HG03442 (cell line): ENCODE measurements around the gene MRGPRX3.
A peak's percentile ranks its signal among the peaks of the same experiment; 100 is the strongest.
"Not testable (repeated sequence)": the region's sequence is repeated elsewhere in the genome, so short reads cannot be mapped to it uniquely, and the experiment has no call there.

Experiments used
- ATAC-seq: cut with Tn5 transposase; IDR thresholded peaks from one replicate; pipeline ENCODE4 v1.9.1; 2021; ENCODE audit warnings: mild to moderate bottlenecking, moderate library complexity; ENCODE audit not compliant: unreplicated experiment

MRGPRX3 gene

DNA sequence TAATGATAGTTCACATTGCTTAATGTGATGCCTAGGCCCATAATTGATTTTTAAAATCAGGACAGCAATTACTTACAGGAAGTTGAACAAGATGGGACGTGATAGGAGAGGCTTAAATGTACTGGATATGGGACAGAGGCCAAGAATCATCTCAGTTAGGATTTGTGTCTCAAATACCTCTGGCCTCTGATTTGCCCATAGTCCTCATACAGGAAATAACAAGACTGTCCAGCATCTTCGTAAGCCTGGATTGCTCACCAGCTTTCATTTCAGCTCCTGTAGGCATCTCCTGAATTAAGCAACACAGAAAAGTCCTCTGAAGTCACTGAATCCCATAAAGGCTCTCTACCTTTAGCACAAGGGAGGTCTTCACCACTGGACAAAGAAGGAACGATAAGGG lies at the start of gene MRGPRX3:
Gene MRGPRX3, plus strand, starts transcription at position 231 of the 400 bp plus-strand sequence. CDS start 4,632 bp downstream, outside the sequence.
- no peak for ATAC-seq

- ATAC-seq, result no peak
Measured at GRCh38 chr11:18088366-18088765, 44.0 kb upstream of the MRGPRX3 start.

DNA sequence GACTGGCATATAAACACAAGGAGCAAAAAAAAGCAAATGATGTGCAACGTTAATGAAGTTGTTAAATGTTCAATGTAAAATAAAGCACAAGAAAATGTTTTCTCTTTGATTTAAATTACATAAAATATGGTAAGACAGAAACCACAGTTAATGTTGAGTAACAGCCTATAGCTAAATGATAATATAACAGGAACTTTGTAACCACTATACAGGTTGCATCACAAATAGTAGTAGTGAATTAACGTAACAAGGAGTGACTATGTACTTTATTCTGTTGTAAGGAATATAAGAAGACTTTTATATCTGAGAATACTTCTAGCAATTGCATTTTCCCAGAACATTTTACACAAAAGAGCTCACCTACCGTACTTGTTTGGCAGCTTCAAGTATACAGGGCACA lies 43.4 kb upstream of the MRGPRX3 start:
- ATAC-seq, result no peak

DNA sequence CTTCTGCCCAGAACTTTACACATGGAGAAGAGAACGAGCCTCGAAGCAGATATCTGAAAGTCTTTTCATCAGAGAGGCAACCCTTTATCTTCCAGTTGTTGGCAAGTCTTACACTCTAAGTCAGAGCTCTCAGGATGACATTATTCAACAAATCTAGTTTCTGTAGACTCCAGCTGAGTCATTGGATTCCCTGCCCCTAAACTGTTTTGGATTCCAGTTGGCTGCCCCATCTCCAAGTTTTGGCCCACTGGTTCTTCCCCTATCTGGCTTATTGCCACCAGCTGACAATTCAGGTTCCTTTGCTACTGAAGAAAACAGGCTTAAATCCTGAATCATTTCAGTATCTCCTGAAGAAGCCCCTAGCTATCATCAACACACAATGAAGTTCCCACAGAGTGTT lies 40.6 kb upstream of the MRGPRX3 start:
- ATAC-seq, result no peak

- ATAC-seq, result no peak
Measured at GRCh38 chr11:18093959-18094358, 38.4 kb upstream of the MRGPRX3 start.

GRCh38 chr11:18100926-18101656 lies 31.3 kb upstream of the MRGPRX3 start:
- no peak for ATAC-seq

- ATAC-seq, result no peak
Measured at GRCh38 chr11:18105086-18105801, 27.1 kb upstream of the MRGPRX3 start.

GRCh38 chr11:18105802-18106574 lies 26.4 kb upstream of the MRGPRX3 start, which contains the start of gene SAAL1:
Gene SAAL1 (minus strand): TSS chr11:18106082. CDS start chr11:18106041, 41 bp downstream.
- ATAC-seq, result peak; percentile 94

- no peak for ATAC-seq
Measured at GRCh38 chr11:18106688-18107087, 25.7 kb upstream of the MRGPRX3 start.

DNA sequence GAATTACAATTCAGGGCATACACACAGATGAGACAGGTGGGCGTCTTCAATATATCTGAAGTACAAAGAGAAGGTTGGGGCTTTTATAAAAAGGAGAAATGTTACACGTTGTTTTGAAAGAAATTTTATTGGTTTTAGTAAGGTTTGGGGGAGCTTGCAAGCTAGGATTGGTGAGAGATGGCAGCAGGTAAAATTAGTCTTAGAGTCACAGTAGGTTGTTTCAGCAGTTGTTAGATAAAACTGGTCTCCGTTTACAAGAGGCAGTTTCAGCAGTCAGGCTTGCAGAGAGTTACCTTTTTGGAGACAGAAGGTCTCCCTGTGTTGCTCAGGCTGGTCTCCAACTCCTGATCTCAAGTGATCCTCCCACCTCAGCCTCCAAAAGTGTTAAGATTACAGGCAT lies 24.1 kb upstream of the MRGPRX3 start:
- no peak for ATAC-seq

DNA sequence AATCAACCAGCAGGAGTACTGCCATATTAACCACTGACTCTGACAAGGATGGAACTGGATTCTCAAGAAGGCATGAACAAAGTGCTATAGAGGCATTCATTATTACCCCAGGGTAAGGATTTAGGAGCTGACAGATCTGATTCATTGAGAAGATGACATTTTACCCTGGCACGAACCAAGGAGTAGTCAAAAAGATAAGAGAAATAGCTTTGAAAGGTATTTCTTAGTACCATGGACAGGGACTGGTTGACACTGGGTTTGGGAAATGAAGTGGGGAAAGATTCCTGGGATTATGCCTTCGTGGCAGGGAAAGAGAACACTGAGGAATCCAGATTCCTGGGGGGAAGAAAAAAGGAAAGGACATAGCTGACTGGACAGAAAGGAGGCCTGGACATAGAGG lies 21.4 kb upstream of the MRGPRX3 start:
- no peak for ATAC-seq

DNA sequence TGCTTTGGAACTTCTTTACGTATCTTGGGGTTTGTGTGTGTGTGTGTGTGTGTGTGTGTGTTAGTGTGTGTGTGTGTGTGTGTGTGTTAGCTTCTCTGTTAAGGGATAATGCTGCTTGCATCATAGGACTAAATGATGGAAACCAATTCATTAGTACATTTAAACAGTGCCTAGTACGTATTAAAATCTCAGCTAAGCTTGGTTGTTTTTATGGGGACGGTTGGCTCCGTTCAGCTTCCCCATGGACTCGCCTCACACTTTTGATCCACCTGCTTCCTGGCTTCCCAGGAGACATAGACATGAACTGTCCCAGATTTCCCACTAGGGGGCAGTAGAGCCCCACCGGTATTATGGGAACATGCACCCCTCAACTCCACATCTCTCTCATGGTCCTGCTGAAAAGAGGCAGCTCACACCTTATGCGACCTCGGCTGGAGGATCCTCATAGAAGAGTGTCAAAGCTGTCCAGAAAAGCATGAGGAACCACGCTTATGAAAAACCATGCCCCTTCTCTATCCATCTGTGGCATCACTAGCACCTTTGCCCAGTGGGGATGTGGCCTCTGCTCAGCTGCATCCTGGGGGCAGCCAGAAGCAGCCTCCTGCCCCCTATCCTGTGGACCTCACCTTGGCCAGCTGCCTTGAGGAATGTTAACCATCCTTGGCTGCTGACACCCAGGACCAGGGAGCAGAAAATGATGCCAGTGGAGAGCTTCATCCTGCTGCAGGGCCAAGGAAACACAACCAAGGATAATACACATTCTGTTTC lies 16.8 kb upstream of the MRGPRX3 start:
- peak; percentile 76 for ATAC-seq

GRCh38 chr11:18121331-18121828 lies 11.0 kb upstream of the MRGPRX3 start:
- not testable (repeated sequence) for ATAC-seq

- not testable (repeated sequence) for ATAC-seq
Measured at GRCh38 chr11:18131115-18131514, 1.3 kb upstream of the MRGPRX3 start.

- no peak for ATAC-seq
Measured at GRCh38 chr11:18135308-18135707, 2.9 kb downstream of the MRGPRX3 start.

- ATAC-seq, result no peak
Measured at GRCh38 chr11:18137186-18137800, 4.9 kb downstream of the MRGPRX3 start.

GRCh38 chr11:18140145-18140544 lies 7.8 kb downstream of the MRGPRX3 start:
- no peak for ATAC-seq

DNA sequence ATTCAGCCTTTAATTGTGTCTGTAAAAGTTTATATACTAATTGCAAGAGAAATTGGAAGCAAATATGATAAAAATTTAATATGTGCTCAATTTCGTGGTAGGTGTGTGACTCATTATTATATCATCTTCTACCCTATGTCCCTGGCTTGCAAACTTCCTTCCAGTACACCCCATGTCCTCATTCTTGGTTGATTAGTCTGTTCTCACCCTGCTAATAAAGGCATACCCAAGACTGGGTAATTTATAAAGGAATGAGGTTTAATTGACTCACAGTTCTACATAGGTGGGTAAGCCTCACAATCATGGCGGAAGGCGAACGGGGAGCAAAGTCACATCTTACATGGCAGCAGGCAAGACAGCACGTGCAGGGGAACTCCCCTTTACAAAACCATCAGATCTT lies 11.9 kb downstream of the MRGPRX3 start:
- no peak for ATAC-seq

GRCh38 chr11:18145025-18145424 lies 12.7 kb downstream of the MRGPRX3 start:
- no peak for ATAC-seq

GRCh38 chr11:18145837-18146236 lies 13.5 kb downstream of the MRGPRX3 start:
- no peak for ATAC-seq
